Uterus (tissue), 4 donors: ENCODE measurements around the gene PALD1. TPM values are rescaled to one million over a fixed set of nuclear protein-coding genes. Genes with fewer than 3 reads are reported as not detected.
A peak's percentile ranks its signal among the peaks of the same experiment; 100 is the strongest.

Experiments
- DNase-seq, 2 donors: peaks; one replicate each; pipeline ENCODE4 v3.0.0-alpha.2; 2019 to 2020
- H3K27ac ChIP-seq, 2 donors: fragments of 200-600 bp; sonication (generic); 1 replicate in 1 of 2; 2 replicates in 1 of 2; pipeline ENCODE4 v1.5.1; 2016 to 2018
- H3K27me3 ChIP-seq, 2 donors: fragments of 200-600 bp; sonication (generic); one replicate each; pipeline ENCODE4 v1.5.1; 2018 to 2019; ENCODE audit warnings: control low read depth in 1 of 2
- H3K36me3 ChIP-seq, 2 donors: fragments of 200-600 bp; sonication (generic); one replicate each; pipeline ENCODE4 v1.5.1; 2019; ENCODE audit warnings: control low read depth in 1 of 2
- H3K4me1 ChIP-seq, 2 donors: fragments of 200-600 bp; sonication (generic); one replicate each; pipeline ENCODE4 v1.5.1; 2018 to 2019; ENCODE audit warnings: control low read depth in 1 of 2
- H3K4me3 ChIP-seq, 2 donors: fragments of 200-600 bp; sonication (generic); 1 replicate in 1 of 2; 2 replicates in 1 of 2; pipeline ENCODE4 v1.5.1; 2018 to 2019; ENCODE audit warnings: mild to moderate bottlenecking in 1 of 2
- H3K9me3 ChIP-seq, 2 donors: fragments of 200-600 bp; sonication (generic); one replicate each; pipeline ENCODE4 v1.5.1; 2019; ENCODE audit warnings: control low read depth in 1 of 2
- POLR2A ChIP-seq, 2 donors: fragments of 450-650 bp; IDR thresholded peaks; one replicate each; pipeline ENCODE4 v1.6.1; 2016; ENCODE audit warnings: antibody characterized with exemption in 2 of 2, mild to moderate bottlenecking in 1 of 2, moderate library complexity in 1 of 2
- intact Hi-C: fragments of 100-400 bp; cut with DNase I; formaldehyde crosslinking; loops from one replicate; pipeline ENCODE4 v1.15.1; 2023; ENCODE audit warnings: low total_unique reads
- total RNA-seq, 4 donors: library from RNA; depleted of rRNA in 3 of 4; stranded (reverse); fragments of >200 nt in 3 of 4; gene quantifications; one replicate each; pipeline versions ENCODE4 v1.1.0 to v1.2.4, GENCODE V29; 2014 to 2023
- TF ChIP-seq, protein P1 (sequence below), 4 experiments: fragments of 200-600 bp in 2 of 4; fragments of 450-650 bp in 2 of 4; sonication (generic) in 2 of 4; IDR thresholded peaks; one replicate each; pipeline ENCODE4 v1.5.1; 2016 to 2019; ENCODE audit warnings: antibody characterized with exemption in 4 of 4, mild to moderate bottlenecking in 2 of 4, moderate library complexity in 1 of 4
- donor health status: DM: yes; HTN: yes; CAD: no.

Gene PALD1
- total RNA-seq, 4 donors from 2014 or later, result 1.8 to 21.6 (median 10.3) TPM

DNA sequence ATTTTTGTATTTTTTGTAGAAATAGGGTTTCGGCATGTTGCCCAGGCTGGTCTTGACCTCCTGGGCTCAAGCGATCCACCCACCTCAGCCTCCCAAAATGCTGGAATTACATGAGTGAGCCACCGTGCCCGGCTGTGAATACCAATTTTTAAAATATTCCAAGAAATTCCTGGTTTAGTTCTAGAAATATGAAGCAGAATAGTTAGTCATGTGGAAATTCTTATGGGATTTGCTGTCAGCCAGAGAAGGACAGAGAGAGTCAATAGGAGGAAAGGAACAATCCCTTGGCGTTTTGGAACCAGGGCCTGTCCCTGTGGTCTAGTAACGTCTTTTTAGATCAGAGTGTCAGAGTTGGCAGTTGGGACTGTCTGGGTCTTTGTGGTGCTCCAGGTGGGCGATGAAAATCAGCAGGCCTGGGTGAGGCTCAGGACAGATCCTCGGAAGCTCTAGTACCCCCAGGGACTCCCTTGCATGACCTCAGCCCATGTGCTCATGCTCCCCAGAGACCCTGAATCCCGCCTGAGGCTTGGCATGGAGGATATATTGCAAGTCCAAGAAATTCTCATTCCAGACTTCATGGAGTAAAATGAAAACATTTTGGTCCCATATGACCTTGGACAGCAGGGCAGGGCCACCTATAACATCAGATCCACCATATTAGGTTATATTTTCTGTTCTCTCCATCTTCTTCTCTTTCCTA, 44.8 kb upstream of the PALD1 start:
- no peaks in the 10 kb centered on the region for H3K9me3 ChIP-seq
- H3K27ac ChIP-seq, result no peak overlapping the region
- H3K4me1 ChIP-seq, result peaks cover 0 to 7% of the 10 kb centered on the region in 2 donors
- no peaks in the 10 kb centered on the region for H3K36me3 ChIP-seq
- no peak for TF ChIP-seq POLR2A (IDR thresholded peaks at IDR 0.05)
- TF ChIP-seq, protein P1, sequence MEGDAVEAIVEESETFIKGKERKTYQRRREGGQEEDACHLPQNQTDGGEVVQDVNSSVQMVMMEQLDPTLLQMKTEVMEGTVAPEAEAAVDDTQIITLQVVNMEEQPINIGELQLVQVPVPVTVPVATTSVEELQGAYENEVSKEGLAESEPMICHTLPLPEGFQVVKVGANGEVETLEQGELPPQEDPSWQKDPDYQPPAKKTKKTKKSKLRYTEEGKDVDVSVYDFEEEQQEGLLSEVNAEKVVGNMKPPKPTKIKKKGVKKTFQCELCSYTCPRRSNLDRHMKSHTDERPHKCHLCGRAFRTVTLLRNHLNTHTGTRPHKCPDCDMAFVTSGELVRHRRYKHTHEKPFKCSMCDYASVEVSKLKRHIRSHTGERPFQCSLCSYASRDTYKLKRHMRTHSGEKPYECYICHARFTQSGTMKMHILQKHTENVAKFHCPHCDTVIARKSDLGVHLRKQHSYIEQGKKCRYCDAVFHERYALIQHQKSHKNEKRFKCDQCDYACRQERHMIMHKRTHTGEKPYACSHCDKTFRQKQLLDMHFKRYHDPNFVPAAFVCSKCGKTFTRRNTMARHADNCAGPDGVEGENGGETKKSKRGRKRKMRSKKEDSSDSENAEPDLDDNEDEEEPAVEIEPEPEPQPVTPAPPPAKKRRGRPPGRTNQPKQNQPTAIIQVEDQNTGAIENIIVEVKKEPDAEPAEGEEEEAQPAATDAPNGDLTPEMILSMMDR (IDR thresholded peaks at IDR 0.05), result no peak
- DNase-seq, result no peak
- intact Hi-C loops, result no loop called here
- no peak overlapping the region for H3K4me3 ChIP-seq
- no peaks in the 10 kb centered on the region for H3K27me3 ChIP-seq

DNA sequence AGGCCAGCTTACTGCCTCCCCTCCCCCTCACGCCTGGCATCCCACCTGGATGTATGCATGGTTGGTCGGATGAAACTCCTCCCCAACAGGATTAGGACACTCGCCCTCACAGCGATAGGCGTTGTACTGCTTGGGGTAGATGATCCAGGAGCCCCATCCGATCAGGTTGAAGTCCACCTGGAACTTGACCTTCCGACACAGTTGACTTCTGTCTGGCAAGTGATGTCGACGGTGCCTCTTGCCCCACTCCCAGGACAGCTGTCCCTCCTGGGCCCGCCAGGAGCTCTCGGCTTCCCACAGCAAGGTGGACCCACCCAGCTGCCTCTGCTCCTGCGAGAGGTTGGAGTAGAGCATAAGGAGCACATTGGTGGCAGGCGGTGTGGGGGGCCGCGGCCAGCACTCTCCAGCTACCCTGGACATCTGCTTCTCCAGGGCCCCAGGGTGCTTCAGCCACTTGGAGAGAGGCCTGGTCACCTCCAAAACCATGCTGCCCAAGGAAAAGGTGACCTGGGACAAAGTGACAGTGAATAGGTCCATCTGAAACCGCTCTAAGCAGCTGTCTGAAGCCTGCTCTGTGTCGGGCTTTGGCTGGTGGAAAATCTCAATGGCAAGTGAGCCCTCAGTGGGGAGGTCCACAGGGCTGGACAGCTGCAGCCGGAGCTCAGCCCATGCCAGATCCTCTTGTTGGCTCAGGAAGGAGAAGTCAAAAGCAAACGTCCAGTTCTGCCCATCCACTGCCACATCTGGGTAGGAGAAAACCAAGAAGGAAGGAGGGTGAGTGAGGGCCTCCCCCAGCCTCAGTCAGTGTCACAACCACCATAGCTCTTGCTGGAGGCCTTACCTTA, 43.1 kb upstream of the PALD1 start:
- no peak for DNase-seq
- intact Hi-C loops, result no loop called here
- H3K4me1 ChIP-seq, result peaks cover 2 to 7% of the 10 kb centered on the region in 2 donors
- TF ChIP-seq POLR2A (IDR thresholded peaks at IDR 0.05), result no peak
- H3K27ac ChIP-seq, result no peak overlapping the region
- no peaks in the 10 kb centered on the region for H3K9me3 ChIP-seq
- no peak overlapping the region for H3K4me3 ChIP-seq
- H3K27me3 ChIP-seq, result peaks cover 0 to 3% of the 10 kb centered on the region in 2 donors
- no peaks in the 10 kb centered on the region for H3K36me3 ChIP-seq

DNA sequence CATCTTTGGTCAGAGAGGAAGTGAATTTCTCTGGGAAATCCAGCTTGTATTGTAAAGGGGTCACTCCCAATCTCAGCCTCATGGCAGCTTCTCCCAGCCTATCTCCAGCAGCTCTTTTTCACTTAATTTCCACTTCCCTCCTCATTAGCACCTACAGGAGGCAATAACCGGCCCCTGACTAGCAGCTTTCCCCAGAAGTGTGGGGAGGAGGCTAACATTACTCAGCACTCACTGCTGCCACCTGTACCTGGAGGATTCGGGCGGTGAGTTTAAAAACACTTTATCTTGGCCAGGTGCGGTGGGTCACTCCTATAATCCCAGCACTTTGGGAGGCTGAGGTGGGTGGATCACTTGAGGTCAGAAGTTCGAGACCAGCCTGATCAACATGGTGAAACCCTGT, 40.8 kb upstream of the PALD1 start:
- Histone ChIP-seq H3K27me3 (peaks cover 0 to 8% of the 10 kb centered on the region in 2 donors), H3K36me3 (no peaks in the 10 kb centered on the region), H3K4me1 (peaks cover 0 to 14% of the 10 kb centered on the region in 2 donors), H3K27ac (no peak overlapping the region), H3K9me3 (no peaks in the 10 kb centered on the region), H3K4me3 (no peak overlapping the region)
- TF ChIP-seq POLR2A (IDR thresholded peaks at IDR 0.05), result no peak
- TF ChIP-seq, protein P1 (IDR thresholded peaks at IDR 0.05), result no peak
- intact Hi-C loops, result no loop called here
- DNase-seq, result no peak

DNA sequence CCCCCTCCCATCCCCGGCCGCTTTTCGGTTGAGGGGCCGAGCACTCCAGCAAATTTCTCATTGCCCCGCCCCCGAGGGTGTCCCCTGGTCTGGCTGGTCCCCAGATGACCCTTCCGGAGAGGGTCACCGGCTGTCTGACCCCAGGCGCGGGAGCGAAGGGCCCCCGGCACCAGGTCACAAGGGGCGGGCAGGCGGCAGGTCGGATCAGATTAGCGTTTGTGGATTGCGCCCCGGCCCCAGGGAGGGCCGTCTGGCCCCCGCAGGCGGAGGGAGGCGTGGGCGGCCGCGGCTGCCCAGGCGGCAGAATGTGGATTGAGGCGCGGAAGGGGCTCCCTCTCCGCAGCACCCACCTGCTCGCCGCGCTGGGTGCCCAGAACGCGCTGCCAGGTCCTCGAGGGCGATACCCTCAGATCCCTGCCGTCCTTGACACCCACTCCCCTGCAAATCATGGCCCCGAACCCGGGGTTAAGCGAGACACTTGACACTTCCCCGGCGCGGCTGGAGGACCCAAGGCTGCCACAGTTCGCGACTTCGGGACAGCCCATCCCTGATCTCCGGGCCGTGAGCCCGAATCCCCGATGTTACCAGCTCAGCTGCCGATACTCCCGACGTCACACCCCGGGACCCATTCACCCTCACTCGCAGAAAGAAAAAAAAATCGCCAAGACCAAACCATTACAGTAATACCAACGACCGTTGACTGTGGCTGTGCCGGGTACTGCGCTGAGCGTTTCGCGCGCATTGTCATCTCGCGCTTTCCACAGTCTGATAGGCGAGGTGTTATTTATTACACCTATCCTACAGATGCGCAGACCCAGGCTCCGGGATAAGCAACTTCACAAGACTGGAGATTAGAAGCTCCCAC, 38.0 kb upstream of the PALD1 start:
- TF ChIP-seq, protein P1 (IDR thresholded peaks at IDR 0.05), result no peak
- no peak for TF ChIP-seq POLR2A (IDR thresholded peaks at IDR 0.05)
- Histone ChIP-seq H3K4me3 (peak overlapping the region in 1 of 2 donors; percentile 8), H3K27ac (no peak overlapping the region), H3K36me3 (no peaks in the 10 kb centered on the region), H3K27me3 (peaks cover 0 to 8% of the 10 kb centered on the region in 2 donors), H3K9me3 (no peaks in the 10 kb centered on the region), H3K4me1 (peaks cover 0 to 15% of the 10 kb centered on the region in 2 donors)
- intact Hi-C loops, result no loop called here
- DNase-seq, result no peak

DNA sequence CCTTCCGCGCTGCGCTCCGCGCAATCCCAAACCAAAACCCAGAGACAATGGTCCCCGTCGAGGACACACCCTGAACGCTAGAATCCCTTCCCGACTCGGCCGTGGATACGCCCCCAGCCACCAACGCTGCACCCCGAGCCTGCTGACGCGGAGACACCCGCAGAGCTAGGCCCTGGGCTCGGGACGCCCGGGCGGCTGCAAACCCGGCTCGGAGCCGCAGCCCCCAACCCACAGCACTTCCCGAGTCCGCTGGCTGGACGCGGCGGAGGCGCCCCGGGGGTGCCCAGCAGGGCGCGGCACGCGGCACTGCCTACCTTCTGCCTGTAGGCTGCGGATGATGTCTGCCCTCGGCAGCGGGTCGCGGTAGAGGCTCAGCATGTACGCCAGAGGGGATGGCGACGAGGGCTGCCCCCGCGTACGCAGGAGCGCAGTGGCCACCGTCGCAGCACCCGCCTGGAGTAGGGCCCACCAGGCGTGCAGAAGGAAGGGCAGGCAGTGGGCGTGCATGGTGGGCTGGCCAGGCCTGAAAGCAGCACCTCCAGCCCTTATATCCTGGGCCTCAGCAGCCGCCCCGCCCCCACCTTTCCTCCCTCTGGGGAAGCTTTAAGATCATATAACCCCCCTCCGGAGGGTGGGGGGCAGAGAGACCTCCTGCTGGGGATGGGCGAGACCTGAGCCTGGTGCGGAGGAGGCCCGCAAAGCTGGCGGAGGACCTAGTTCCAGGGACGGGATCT, 37.2 kb upstream of the PALD1 start, which contains the start of gene NODAL:
Gene NODAL (minus strand): TSS at position 521 of the 734 bp plus-strand sequence. CDS start 14 bp downstream, at position 507.
- H3K27ac ChIP-seq, result no peak within 1 kb of the TSS
- intact Hi-C loops, result no loop called here
- TF ChIP-seq POLR2A (IDR thresholded peaks at IDR 0.05), result no peak
- TF ChIP-seq, protein P1 (IDR thresholded peaks at IDR 0.05), result no peak

More for the DNA sequence above, 37.2 kb upstream of the PALD1 start, which contains the start of gene NODAL:
- Histone ChIP-seq H3K9me3 (no peaks in the 10 kb centered on the region), H3K4me3 (peak within 1 kb of the TSS in 1 of 2 donors; percentile 8), H3K36me3 (no peaks in the 10 kb centered on the region), H3K27me3 (peaks cover 0 to 8% of the 10 kb centered on the region in 2 donors), H3K4me1 (peaks cover 0 to 17% of the 10 kb centered on the region in 2 donors)
- no peak for DNase-seq
